HG03439 (cell line): ENCODE results near the gene ZSCAN9.

Source experiments
- ATAC-seq: cut with Tn5 transposase; IDR thresholded peaks from one replicate; pipeline ENCODE4 v1.9.1; 2021; ENCODE audit warnings: mild to moderate bottlenecking, moderate library complexity; ENCODE audit not compliant: unreplicated experiment

The ZSCAN9 gene

GRCh38 chr6:28220257-28221133, 4.6 kb upstream of the ZSCAN9 start:
- ATAC-seq = no peak

GRCh38 chr6:28224131-28225055, 682 bp upstream of the ZSCAN9 start:
- no peak for ATAC-seq

- ATAC-seq = no peak
Observed at GRCh38 chr6:28226460-28226859, 1.4 kb downstream of the ZSCAN9 start.

- ATAC-seq = no peak
Observed at GRCh38 chr6:28232785-28233184, 7.7 kb downstream of the ZSCAN9 start.

GRCh38 chr6:28235912-28236452, 10.9 kb downstream of the ZSCAN9 start:
- no peak for ATAC-seq

GRCh38 chr6:28239636-28240035, 14.6 kb downstream of the ZSCAN9 start:
- no peak for ATAC-seq

- no peak for ATAC-seq
Observed at GRCh38 chr6:28240471-28240870, 15.4 kb downstream of the ZSCAN9 start.

- ATAC-seq = no peak
Observed at GRCh38 chr6:28243946-28244345, 18.9 kb downstream of the ZSCAN9 start.

GRCh38 chr6:28245206-28245941, 20.3 kb downstream of the ZSCAN9 start:
- no peak for ATAC-seq

GRCh38 chr6:28248916-28249315, 23.8 kb downstream of the ZSCAN9 start:
- ATAC-seq = no peak

GRCh38 chr6:28250747-28251146, 25.7 kb downstream of the ZSCAN9 start:
- ATAC-seq = no peak

GRCh38 chr6:28251661-28252008, 26.6 kb downstream of the ZSCAN9 start:
- ATAC-seq = peak; percentile 31

GRCh38 chr6:28252009-28252975, 27.2 kb downstream of the ZSCAN9 start, which contains the start of gene ZKSCAN4:
ZKSCAN4 (minus strand) TSS chr6:28252269; CDS start chr6:28251980, 289 bp downstream.
- peak; percentile 76 for ATAC-seq

- ATAC-seq = no peak
Observed at GRCh38 chr6:28254121-28254519, 29.0 kb downstream of the ZSCAN9 start.

GRCh38 chr6:28257042-28257441, 32.0 kb downstream of the ZSCAN9 start:
- no peak for ATAC-seq

- no peak for ATAC-seq
Observed at GRCh38 chr6:28258877-28259777, 34.1 kb downstream of the ZSCAN9 start, which contains the start of gene NKAPL. NKAPL (plus strand) TSS chr6:28259297; CDS start chr6:28259372, 75 bp downstream.

GRCh38 chr6:28263922-28264321, 38.8 kb downstream of the ZSCAN9 start:
- ATAC-seq = no peak

- no peak for ATAC-seq
Observed at GRCh38 chr6:28264834-28265401, 39.8 kb downstream of the ZSCAN9 start.
